Measurements from ENCODE around the gene CD48. TPM values are rescaled to one million over a fixed set of nuclear protein-coding genes. Genes with fewer than 3 reads are reported as not detected.

Gene CD48
- total and polyA plus RNA-seq, 2 of the 4 experiments (the other 2 are of a cell fraction) = not detected

- TF ChIP-seq, protein P1, sequence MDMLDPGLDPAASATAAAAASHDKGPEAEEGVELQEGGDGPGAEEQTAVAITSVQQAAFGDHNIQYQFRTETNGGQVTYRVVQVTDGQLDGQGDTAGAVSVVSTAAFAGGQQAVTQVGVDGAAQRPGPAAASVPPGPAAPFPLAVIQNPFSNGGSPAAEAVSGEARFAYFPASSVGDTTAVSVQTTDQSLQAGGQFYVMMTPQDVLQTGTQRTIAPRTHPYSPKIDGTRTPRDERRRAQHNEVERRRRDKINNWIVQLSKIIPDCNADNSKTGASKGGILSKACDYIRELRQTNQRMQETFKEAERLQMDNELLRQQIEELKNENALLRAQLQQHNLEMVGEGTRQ (IDR thresholded peaks at IDR 0.05; ENCODE audit: low read depth, low read length) = no peak
- TF ChIP-seq MAZ (IDR thresholded peaks at IDR 0.05; ENCODE audit: borderline replicate concordance, low read depth, low read length) = no peak
- WGBS, 2 experiments (ENCODE audit: extremely low coverage in 2 of 2, insufficient read length in 1 of 2) = no CpG with 5 or more reads among the region's 6 CpGs
- no peaks in the 10 kb centered on the region for H3K4me1 ChIP-seq (ENCODE audit: control insufficient read depth, insufficient read depth, low read length)
- no peak overlapping the region for H3K4ac ChIP-seq (ENCODE audit: low read depth, low read length)
- ATAC-seq (ENCODE audit: low read depth) (no peak), DNase-seq (no peak)
- H3K9me1 ChIP-seq (ENCODE audit: insufficient read depth, low read length) = no peaks in the 10 kb centered on the region
- no peaks in the 10 kb centered on the region for H3K27me3 ChIP-seq (ENCODE audit: control insufficient read depth, insufficient read depth, low read length)
- H2BK5ac ChIP-seq (ENCODE audit: low read depth, low read length, poor library complexity, severe bottlenecking) = no peak overlapping the region
- H2BK20ac ChIP-seq (ENCODE audit: low read depth, low read length) = no peak overlapping the region
- no peaks in the 10 kb centered on the region for H4K20me1 ChIP-seq (ENCODE audit: insufficient read depth, low read length)
- no peak overlapping the region for H3K23ac ChIP-seq (ENCODE audit: low read depth, low read length)
- no peak overlapping the region for H2AFZ ChIP-seq (replicated peaks; ENCODE audit: low read length, poor library complexity)
- no peak overlapping the region for H2BK15ac ChIP-seq (ENCODE audit: low read depth, low read length)
- POLR2A ChIA-PET (ENCODE audit: unreplicated experiment) = no interaction called here
- no peak overlapping the region for H3K4me2 ChIP-seq (ENCODE audit: low read depth, low read length)
- no peak overlapping the region for H4K5ac ChIP-seq (ENCODE audit: low read depth, low read length)
- CTCF ChIA-PET = no interaction called here
- H3K18ac ChIP-seq (ENCODE audit: low read depth, low read length) = no peak overlapping the region
- H4K91ac ChIP-seq (ENCODE audit: insufficient read depth, low read depth, low read length) = no peak overlapping the region
- H4K8ac ChIP-seq (ENCODE audit: low read depth in 2 of 2, low read length in 2 of 2) = no peak overlapping the region
- no peak overlapping the region for H3K56ac ChIP-seq (ENCODE audit: extremely low read depth, insufficient read depth, low read length)
- in situ Hi-C loops (cut with MboI; ENCODE audit: low sequenced_read_pairs) = no loop called here
- no peak overlapping the region for H2BK120ac ChIP-seq (ENCODE audit: low read depth, low read length)
- H3K14ac ChIP-seq (replicated peaks; ENCODE audit: low read depth, low read length) = no peak overlapping the region
- no peak overlapping the region for H3K27ac ChIP-seq (ENCODE audit: insufficient read depth, low read length)
- no peak overlapping the region for H3K4me3 ChIP-seq (ENCODE audit: insufficient read depth, low read depth, low read length)
- no peak overlapping the region for H2AK9ac ChIP-seq (replicated peaks; ENCODE audit: low read depth, low read length, poor library complexity)
- no peaks in the 10 kb centered on the region for H3K9me3 ChIP-seq (ENCODE audit: control insufficient read depth, insufficient read depth, low read length)
- intact Hi-C loops (cut with micrococcal nuclease) = loop anchor here (1.0 kb wide), 1 partner anchor 15 kb away; no protein-coding TSS in a partner anchor
- no peak overlapping the region for H2AK5ac ChIP-seq (ENCODE audit: low read depth, low read length)
- H3K36me3 ChIP-seq (ENCODE audit: control insufficient read depth, insufficient read depth, low read length) = no peaks in the 10 kb centered on the region
- H3K79me1 ChIP-seq (ENCODE audit: low read depth in 1 of 2, low read length in 2 of 2) = no peaks in the 10 kb centered on the region
- no peak overlapping the region for H3K9ac ChIP-seq (ENCODE audit: low read depth, low read length)
- BruUV-seq (replicated peaks) = no TSS peak
- dilution Hi-C loops (cut with HindIII; ENCODE audit: low sequenced_read_pairs, unreplicated experiment) = no loop called here
These were observed 46.1 kb downstream of the CD48 start for GRCh38 chr1:160665330-160666078.
